HG02840 (cell line): Measurements from ENCODE around the gene SPRTN.

Experiments used
- ATAC-seq: cut with Tn5 transposase; IDR thresholded peaks from one replicate; pipeline ENCODE4 v1.9.1; 2021; ENCODE audit warnings: mild to moderate bottlenecking, moderate library complexity, moderate number of reproducible peaks; ENCODE audit not compliant: unreplicated experiment, low FRiP score

SPRTN gene

GRCh38 chr1:231338270-231339128 lies at the start of gene SPRTN:
Gene SPRTN, plus strand, starts transcription at chr1:231338293. Its CDS starts 91 bp downstream, at chr1:231338384.
- ATAC-seq = no peak

- no peak for ATAC-seq
Measured at GRCh38 chr1:231295938-231296337, 42.2 kb upstream of the SPRTN start.

GRCh38 chr1:231301990-231302389 lies 36.1 kb upstream of the SPRTN start:
- ATAC-seq = no peak

GRCh38 chr1:231310391-231310934 lies 27.6 kb upstream of the SPRTN start:
- no peak for ATAC-seq

- no peak for ATAC-seq
Measured at GRCh38 chr1:231311720-231312431, 26.2 kb upstream of the SPRTN start.

- no peak for ATAC-seq
Measured at GRCh38 chr1:231312432-231312788, 25.7 kb upstream of the SPRTN start.

- ATAC-seq = no peak
Measured at GRCh38 chr1:231313661-231314060, 24.4 kb upstream of the SPRTN start.

GRCh38 chr1:231315887-231316286 lies 22.2 kb upstream of the SPRTN start:
- ATAC-seq = no peak

- ATAC-seq = no peak
Measured at GRCh38 chr1:231317306-231318014, 20.6 kb upstream of the SPRTN start.

GRCh38 chr1:231318015-231318355 lies 20.1 kb upstream of the SPRTN start:
- no peak for ATAC-seq

GRCh38 chr1:231318568-231318967 lies 19.5 kb upstream of the SPRTN start:
- ATAC-seq = no peak

GRCh38 chr1:231319080-231319479 lies 19.0 kb upstream of the SPRTN start:
- no peak for ATAC-seq

- ATAC-seq = no peak
Measured at GRCh38 chr1:231322880-231323530, 15.1 kb upstream of the SPRTN start.

GRCh38 chr1:231324660-231325059 lies 13.4 kb upstream of the SPRTN start:
- ATAC-seq = no peak

GRCh38 chr1:231326248-231326647 lies 11.8 kb upstream of the SPRTN start:
- no peak for ATAC-seq

- no peak for ATAC-seq
Measured at GRCh38 chr1:231327617-231328016, 10.5 kb upstream of the SPRTN start.

- no peak for ATAC-seq
Measured at GRCh38 chr1:231329483-231329882, 8.6 kb upstream of the SPRTN start.

- no peak for ATAC-seq
Measured at GRCh38 chr1:231332761-231333160, 5.3 kb upstream of the SPRTN start.

- ATAC-seq = no peak
Measured at GRCh38 chr1:231334079-231334666, 3.9 kb upstream of the SPRTN start.

- ATAC-seq = no peak
Measured at GRCh38 chr1:231334952-231335351, 3.1 kb upstream of the SPRTN start.
